Astrocyte (in vitro differentiated cells and primary cell): ENCODE measurements around the gene FZR1. TPM values are rescaled to one million over a fixed set of nuclear protein-coding genes. Genes with fewer than 3 reads are reported as not detected.

Experiments
- DNase-seq: peaks from one replicate; pipeline ENCODE4 v3.0.0-alpha.2; 2010; ENCODE audit warnings: low read depth
- FAIRE-seq: peaks from 2 replicates; lab custom pipeline; 2011; peaks lifted over from hg19 to GRCh38; lab: Jason Lieb, UNC
- H2AFZ ChIP-seq: 2 replicates; pipeline ENCODE4 v1.6.0; 2012; ENCODE audit warnings: low read depth, low read length, inconsistent platforms
- H3K27ac ChIP-seq: 2 replicates; pipeline ENCODE4 v1.5.1; 2011; ENCODE audit warnings: low read depth, low read length, inconsistent platforms
- H3K27me3 ChIP-seq: 2 replicates; pipeline ENCODE4 v1.6.0; 2011; ENCODE audit warnings: low read length, inconsistent platforms; ENCODE audit not compliant: insufficient read depth
- H3K36me3 ChIP-seq: 2 replicates; pipeline ENCODE4 v1.5.1; 2011; ENCODE audit warnings: low read length, inconsistent platforms; ENCODE audit not compliant: insufficient read depth
- H3K4me1 ChIP-seq: 2 replicates; pipeline ENCODE4 v1.5.1; 2011; ENCODE audit warnings: low read length, inconsistent platforms; ENCODE audit not compliant: insufficient read depth
- H3K4me2 ChIP-seq: 2 replicates; pipeline ENCODE4 v1.6.0; 2012; ENCODE audit warnings: low read length, inconsistent platforms
- H3K4me3 ChIP-seq: 2 replicates; pipeline ENCODE4 v1.5.1; 2011; ENCODE audit warnings: low read depth, mild to moderate bottlenecking, low read length, inconsistent platforms; ENCODE audit not compliant: insufficient read depth
- H3K79me2 ChIP-seq: 2 replicates; pipeline ENCODE4 v1.6.0; 2012; ENCODE audit warnings: mild to moderate bottlenecking, low read length, inconsistent platforms; ENCODE audit not compliant: insufficient read depth
- H3K9ac ChIP-seq: 2 replicates; pipeline ENCODE4 v1.6.0; 2012; ENCODE audit warnings: mild to moderate bottlenecking, low read length, inconsistent platforms
- H3K9me3 ChIP-seq: 2 replicates; pipeline ENCODE4 v1.5.1; 2012; ENCODE audit warnings: low read depth, mild to moderate bottlenecking, low read length, inconsistent platforms; ENCODE audit not compliant: insufficient read depth
- H4K20me1 ChIP-seq: 2 replicates; pipeline ENCODE4 v1.6.0; 2012; ENCODE audit warnings: low read length, inconsistent platforms; ENCODE audit not compliant: insufficient read depth
- H3K27ac Mint-ChIP-seq: one replicate; pipeline ENCODE4 v1.8.0; 2021; ENCODE audit warnings: mild to moderate bottlenecking, mixed read lengths; ENCODE audit not compliant: unreplicated experiment
- H3K27me3 Mint-ChIP-seq: one replicate; pipeline ENCODE4 v1.8.0; 2021; ENCODE audit warnings: low read depth, mixed read lengths; ENCODE audit not compliant: unreplicated experiment
- H3K36me3 Mint-ChIP-seq: one replicate; pipeline ENCODE4 v1.8.0; 2021; ENCODE audit warnings: low read depth, mixed read lengths; ENCODE audit not compliant: unreplicated experiment
- H3K4me1 Mint-ChIP-seq: one replicate; pipeline ENCODE4 v1.8.0; 2021; ENCODE audit warnings: low read depth, mixed read lengths; ENCODE audit not compliant: unreplicated experiment
- H3K4me3 Mint-ChIP-seq: one replicate; pipeline ENCODE4 v1.8.0; 2021; ENCODE audit warnings: mild to moderate bottlenecking, moderate library complexity, mixed read lengths; ENCODE audit not compliant: unreplicated experiment
- H3K9me3 Mint-ChIP-seq: one replicate; pipeline ENCODE4 v1.8.0; 2021; ENCODE audit warnings: mild to moderate bottlenecking, mixed read lengths; ENCODE audit not compliant: unreplicated experiment
- EZH2 ChIP-seq: IDR thresholded peaks from 2 replicates; pipeline ENCODE4 v1.6.1; 2012; ENCODE audit warnings: mild to moderate bottlenecking, low read length, inconsistent platforms; ENCODE audit not compliant: insufficient read depth
- total RNA-seq: library from RNA; stranded (reverse); gene quantifications from 2 replicates; pipeline ENCODE4 v1.2.1, GENCODE V29; 2021
- TF ChIP-seq, protein P1 (sequence below): IDR thresholded peaks from 2 replicates; pipeline ENCODE4 v1.5.1; 2011; ENCODE audit warnings: low read depth, mild to moderate bottlenecking, inconsistent platforms, low read length, moderate library complexity; ENCODE audit not compliant: insufficient read depth

The FZR1 gene
- total RNA-seq, 1 donor from 2014 or later: 51.8 TPM

DNA sequence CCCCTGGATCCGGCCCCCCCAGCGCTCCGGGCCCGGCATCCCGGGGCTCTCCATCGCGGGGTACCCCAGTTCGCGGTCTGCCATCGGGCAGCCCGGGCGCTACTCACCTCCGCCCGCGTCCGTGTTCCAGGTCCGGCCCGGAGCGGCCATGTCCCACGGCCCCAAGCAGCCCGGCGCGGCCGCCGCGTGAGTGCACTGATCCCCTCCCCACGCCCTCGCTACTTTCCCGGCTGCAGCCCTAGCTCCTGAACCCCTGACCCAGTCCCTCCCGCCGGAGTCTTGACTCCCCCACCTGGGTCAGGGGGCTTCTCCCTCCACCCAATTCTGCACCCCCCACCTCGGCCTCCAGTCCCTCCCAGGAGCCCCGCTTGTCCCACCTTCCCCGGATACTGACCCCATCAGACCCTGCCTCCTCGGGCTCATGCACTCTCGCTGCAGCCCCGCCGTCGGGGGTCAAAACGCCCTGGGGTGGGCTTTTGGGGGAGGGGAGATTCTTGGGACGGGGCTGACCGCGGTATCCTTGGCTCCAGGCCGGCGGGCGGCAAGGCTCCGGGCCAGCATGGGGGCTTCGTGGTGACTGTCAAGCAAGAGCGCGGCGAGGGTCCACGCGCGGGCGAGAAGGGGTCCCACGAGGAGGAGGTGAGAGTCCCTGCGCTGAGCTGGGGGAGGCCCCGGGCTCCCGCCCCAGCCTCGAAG lies 67.2 kb downstream of the FZR1 start:
- H4K20me1 ChIP-seq: peaks cover 18% of the 10 kb centered on the region
- peaks cover 3% of the 10 kb centered on the region for H3K36me3 ChIP-seq
- Mint-ChIP-seq H3K9me3 (peaks cover 2% of the 10 kb centered on the region), H3K4me1 (peaks cover 4% of the 10 kb centered on the region), H3K4me3 (peak overlapping the region; percentile 83), H3K36me3 (peaks cover 10% of the 10 kb centered on the region), H3K27me3 (peaks cover 7% of the 10 kb centered on the region), H3K27ac (no peak overlapping the region)
- DNase-seq (no peak), FAIRE-seq (no peak)
- peak overlapping the region; percentile 77 for H3K4me3 ChIP-seq
- no peaks in the 10 kb centered on the region for H3K27me3 ChIP-seq
- peak overlapping the region; percentile 73 for H3K27ac ChIP-seq
- peaks cover 6% of the 10 kb centered on the region for H3K79me2 ChIP-seq
- no peaks in the 10 kb centered on the region for H3K9me3 ChIP-seq
- TF ChIP-seq EZH2: no peak
- TF ChIP-seq, protein P1, sequence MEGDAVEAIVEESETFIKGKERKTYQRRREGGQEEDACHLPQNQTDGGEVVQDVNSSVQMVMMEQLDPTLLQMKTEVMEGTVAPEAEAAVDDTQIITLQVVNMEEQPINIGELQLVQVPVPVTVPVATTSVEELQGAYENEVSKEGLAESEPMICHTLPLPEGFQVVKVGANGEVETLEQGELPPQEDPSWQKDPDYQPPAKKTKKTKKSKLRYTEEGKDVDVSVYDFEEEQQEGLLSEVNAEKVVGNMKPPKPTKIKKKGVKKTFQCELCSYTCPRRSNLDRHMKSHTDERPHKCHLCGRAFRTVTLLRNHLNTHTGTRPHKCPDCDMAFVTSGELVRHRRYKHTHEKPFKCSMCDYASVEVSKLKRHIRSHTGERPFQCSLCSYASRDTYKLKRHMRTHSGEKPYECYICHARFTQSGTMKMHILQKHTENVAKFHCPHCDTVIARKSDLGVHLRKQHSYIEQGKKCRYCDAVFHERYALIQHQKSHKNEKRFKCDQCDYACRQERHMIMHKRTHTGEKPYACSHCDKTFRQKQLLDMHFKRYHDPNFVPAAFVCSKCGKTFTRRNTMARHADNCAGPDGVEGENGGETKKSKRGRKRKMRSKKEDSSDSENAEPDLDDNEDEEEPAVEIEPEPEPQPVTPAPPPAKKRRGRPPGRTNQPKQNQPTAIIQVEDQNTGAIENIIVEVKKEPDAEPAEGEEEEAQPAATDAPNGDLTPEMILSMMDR: no peak
- H3K4me1 ChIP-seq: peaks cover 12% of the 10 kb centered on the region
- peak overlapping the region; percentile 99 for H3K4me2 ChIP-seq
- peak overlapping the region; percentile 47 for H2AFZ ChIP-seq
- H3K9ac ChIP-seq: peak overlapping the region; percentile 93

GRCh38 chr19:3573858-3574637 lies 67.9 kb downstream of the FZR1 start:
- peaks cover 7% of the 10 kb centered on the region for H3K27me3 Mint-ChIP-seq
- FAIRE-seq: no peak
- peak overlapping the region; percentile 99 for H3K4me2 ChIP-seq
- H4K20me1 ChIP-seq: peaks cover 18% of the 10 kb centered on the region
- no peak overlapping the region for H3K27ac ChIP-seq
- no peaks in the 10 kb centered on the region for H3K27me3 ChIP-seq
- H3K4me1 Mint-ChIP-seq: peaks cover 4% of the 10 kb centered on the region
- no peak for TF ChIP-seq EZH2
- TF ChIP-seq, protein P1: no peak
- no peaks in the 10 kb centered on the region for H3K9me3 ChIP-seq
- H3K36me3 Mint-ChIP-seq: peaks cover 10% of the 10 kb centered on the region
- peaks cover 6% of the 10 kb centered on the region for H3K79me2 ChIP-seq
- peak overlapping the region; percentile 77 for H3K4me3 ChIP-seq
- peak overlapping the region; percentile 83 for H3K4me3 Mint-ChIP-seq
- no peak overlapping the region for H3K27ac Mint-ChIP-seq
- H2AFZ ChIP-seq: no peak overlapping the region
- H3K9ac ChIP-seq: peak overlapping the region; percentile 93
- H3K9me3 Mint-ChIP-seq: peaks cover 2% of the 10 kb centered on the region
- H3K36me3 ChIP-seq: peaks cover 3% of the 10 kb centered on the region
- DNase-seq: peak; percentile 77
- H3K4me1 ChIP-seq: peaks cover 12% of the 10 kb centered on the region
